Epithelial cell of esophagus (primary cell): ENCODE measurements around the gene TIMD4.

Experiments
- DNase-seq: peaks from one replicate; pipeline ENCODE4 v3.0.0; 2010; ENCODE audit warnings: low read depth
- H3K4me3 ChIP-seq: 2 replicates; pipeline ENCODE4 v1.5.1; 2011; ENCODE audit warnings: mild to moderate bottlenecking, low read length, control low read depth
- CTCF ChIP-seq: IDR thresholded peaks from 2 replicates; pipeline ENCODE4 v1.5.1; 2011; ENCODE audit warnings: low read depth, mild to moderate bottlenecking, low read length, control low read depth, inconsistent platforms; ENCODE audit not compliant: insufficient read depth; ENCODE audit errors: missing control alignments

Gene TIMD4

GRCh38 chr5:156892864-156893263 is 70.2 kb downstream of the TIMD4 start:
- no peak for TF ChIP-seq CTCF
- no peak for DNase-seq

GRCh38 chr5:156892223-156892622 is 70.8 kb downstream of the TIMD4 start:
- no peak for DNase-seq
- TF ChIP-seq CTCF: no peak
- H3K4me3 ChIP-seq: no peak overlapping the region

More at GRCh38 chr5:156892864-156893263, 70.2 kb downstream of the TIMD4 start:
- no peak overlapping the region for H3K4me3 ChIP-seq

DNA sequence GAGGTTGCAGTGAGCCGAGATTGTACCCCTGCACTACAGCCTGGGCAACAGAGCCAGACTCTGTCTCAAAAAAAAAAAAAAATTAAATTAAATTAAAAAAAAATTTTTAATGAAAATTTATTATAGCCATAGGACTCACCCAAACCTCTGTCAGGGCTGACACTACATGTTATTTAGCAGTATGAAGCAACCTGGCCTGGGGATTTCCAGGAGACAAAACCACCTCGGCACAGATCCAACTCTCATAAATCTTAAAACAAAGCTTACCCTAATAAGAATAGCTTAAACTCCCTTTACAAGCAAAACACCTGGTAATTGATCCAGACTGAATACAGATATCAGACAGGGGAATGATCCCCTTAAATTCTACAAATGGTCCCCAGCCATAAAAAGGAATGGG is 74.5 kb downstream of the TIMD4 start:
- no peak overlapping the region for H3K4me3 ChIP-seq
- no peak for TF ChIP-seq CTCF
- DNase-seq: no peak

- no peak for TF ChIP-seq CTCF
- H3K4me3 ChIP-seq: no peak overlapping the region
These were observed 79.6 kb downstream of the TIMD4 start for GRCh38 chr5:156883316-156883875.

DNA sequence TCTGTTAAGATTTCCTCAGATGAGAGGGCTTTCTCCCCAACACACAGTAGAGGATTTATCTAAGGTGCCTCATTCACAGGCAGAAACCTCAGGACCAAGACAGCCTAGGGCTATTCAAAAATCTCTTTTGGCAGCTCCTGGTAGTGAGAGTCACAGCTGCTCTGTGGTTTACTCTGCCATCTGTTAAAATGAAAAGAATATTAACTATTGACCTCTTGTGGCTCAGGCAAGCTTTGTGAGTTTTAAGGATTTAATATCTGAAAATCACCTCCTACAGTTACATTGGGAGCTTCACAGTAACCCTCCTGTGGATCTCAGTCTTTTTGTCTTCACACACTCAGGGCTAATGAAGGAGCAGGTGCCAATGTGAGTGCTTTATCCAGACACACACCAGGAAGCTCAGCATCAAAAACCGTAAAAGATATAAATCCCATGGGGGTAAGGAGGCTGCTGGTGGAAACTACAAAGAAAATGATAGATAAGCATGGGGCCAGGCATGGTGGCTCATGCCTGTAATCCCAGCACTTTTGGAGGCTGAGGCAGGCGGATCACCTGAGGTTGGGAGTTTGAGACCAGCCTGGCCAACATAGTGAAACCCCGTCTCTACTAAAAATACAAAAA is 83.3 kb downstream of the TIMD4 start:
- no peak for TF ChIP-seq CTCF
- no peak for DNase-seq
- no peak overlapping the region for H3K4me3 ChIP-seq

More at GRCh38 chr5:156883316-156883875, 79.6 kb downstream of the TIMD4 start:
- DNase-seq: no peak

DNA sequence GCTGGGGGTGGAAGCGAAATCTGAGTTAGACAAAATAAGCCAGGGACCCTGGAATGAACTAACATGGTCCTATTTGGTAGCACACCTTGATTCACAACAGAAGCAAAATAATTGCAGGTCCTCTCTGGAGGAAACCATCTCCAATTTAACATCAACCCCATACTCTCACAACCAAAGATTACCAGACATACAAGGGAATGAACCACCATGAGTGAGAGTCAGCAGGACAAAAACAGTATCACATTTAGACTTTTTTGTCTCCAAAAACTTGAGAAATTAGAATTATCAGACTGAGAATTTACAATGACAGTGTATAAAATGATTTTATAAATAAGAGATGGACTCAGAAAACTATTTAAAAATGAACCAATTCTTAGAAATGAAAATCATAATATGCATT is 91.8 kb downstream of the TIMD4 start:
- no peak for TF ChIP-seq CTCF
- H3K4me3 ChIP-seq: no peak overlapping the region
- DNase-seq: no peak

DNA sequence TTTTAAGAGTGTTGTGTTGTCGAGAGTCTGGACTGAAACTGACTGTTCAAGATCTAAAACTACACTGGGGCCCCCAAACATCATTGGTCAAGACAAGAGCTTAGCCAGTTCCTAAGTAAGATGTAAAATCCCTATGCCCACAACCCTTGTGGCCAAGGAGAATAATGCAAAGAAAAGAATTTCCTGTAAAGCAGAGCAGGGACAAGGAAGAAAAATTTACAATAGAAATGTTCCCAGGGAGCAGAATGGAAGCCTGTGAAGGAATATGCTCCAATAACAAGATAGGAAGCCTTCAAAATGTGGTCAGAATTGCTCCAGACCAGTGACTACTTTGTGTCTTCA is 92.6 kb downstream of the TIMD4 start:
- no peak for DNase-seq
- no peak overlapping the region for H3K4me3 ChIP-seq
- TF ChIP-seq CTCF: no peak
